Ecto neural progenitor cell (in vitro differentiated cells): ENCODE results near the gene UGCG.
"Not testable (repeated sequence)": the region's sequence is repeated elsewhere in the genome, so short reads cannot be mapped to it uniquely, and the experiment has no call there.

Experiments used
- DNase-seq: peaks from one replicate; pipeline ENCODE4 v3.0.0-alpha.2; 2018; ENCODE audit warnings: low spot score

Gene UGCG

GRCh38 chr9:111955048-111955447 lies 58.4 kb downstream of the UGCG start:
- DNase-seq: no peak

DNA sequence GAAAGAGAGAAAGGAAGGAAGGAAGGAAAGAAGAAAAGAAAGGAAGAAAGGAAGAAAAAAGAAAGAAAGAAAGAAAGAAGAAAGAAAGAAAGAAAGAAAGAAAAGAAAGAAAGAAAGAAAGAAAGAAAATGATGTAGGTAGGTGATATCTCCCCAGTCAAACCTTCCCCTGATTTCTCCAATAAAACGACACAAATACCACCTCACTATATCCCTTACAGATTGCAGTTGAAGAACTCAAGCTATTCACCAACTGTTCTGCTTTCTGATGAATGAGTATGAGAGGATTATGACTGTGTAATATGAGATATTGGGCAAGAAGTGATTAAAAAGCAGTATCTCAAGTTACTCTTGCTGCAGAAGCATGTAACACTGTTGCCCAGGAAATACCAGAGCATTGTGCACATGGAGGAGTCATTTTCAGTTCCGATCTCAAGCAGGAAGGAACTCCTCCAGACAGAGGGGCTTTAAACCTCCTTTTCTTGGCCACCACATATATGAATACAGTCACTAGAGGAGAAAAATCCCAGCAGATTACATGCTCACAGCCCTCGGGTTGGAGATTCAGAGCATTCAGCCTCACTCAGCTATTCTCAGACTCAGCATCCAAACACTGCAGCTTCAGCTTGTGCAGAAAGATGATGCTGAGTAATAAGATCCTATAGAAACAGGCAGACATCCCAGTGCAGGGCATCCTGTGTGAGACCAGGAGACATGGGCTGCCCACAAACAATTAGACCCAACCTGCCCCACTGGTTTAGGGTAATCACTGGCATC lies 61.4 kb downstream of the UGCG start:
- no peak for DNase-seq

GRCh38 chr9:111959468-111960359 lies 63.1 kb downstream of the UGCG start:
- DNase-seq: no peak

DNA sequence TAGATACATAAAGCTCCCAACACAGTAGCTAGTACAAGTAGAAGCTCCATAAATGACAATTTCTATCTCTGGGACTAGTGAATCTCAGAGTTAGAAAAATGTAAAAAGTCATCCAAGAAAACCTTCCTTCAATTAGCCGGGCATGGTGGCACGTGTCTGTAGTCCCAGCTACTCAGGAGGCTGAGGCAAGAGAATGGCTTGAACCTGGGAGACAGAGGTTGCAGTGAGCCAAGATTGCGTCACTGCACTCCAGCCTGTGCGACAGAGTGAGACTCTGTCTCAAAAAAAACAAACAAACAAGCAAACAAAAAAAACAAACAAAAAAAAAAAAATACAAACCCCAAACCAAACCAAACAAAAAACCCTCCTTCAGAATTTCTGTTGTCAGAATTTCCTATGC lies 63.9 kb downstream of the UGCG start:
- not testable (repeated sequence) for DNase-seq

DNA sequence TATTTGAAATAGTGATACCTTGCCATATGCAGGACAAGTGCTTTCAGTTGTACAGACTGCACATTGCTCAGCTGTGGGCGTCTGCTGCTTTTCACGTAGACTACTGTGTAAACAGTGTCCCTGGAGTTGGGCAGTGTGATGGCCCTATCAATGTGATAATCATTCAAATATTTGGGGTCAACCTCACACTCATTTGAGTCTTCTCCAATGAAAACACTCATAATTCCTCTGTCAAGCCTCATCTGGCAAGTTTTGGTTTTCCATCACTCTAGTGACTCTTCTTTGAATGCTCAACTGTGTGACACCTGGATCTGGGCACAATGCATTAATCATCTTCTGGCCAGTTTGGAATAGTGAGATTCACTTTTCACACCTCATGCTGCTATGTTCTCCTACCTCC lies 64.4 kb downstream of the UGCG start:
- DNase-seq: no peak

DNA sequence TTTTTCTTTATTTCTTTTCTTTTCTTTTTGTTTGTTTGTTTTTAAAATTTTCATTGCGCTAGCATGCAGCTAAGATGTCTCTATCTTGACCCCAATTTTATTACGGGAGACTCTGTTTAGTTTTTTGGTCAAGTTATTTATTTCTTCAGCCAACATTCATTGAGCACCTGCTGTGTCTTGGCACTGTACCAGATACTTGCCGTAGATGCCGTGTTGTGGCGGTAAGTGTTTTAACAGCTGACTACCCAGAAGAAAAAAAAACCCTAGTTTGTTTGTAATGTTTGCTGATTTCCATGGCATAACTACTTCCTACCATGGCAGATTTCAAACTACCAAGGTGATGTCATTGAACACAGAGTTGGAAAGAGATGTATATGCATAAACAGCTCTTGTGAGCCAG lies 65.0 kb downstream of the UGCG start:
- no peak for DNase-seq

GRCh38 chr9:111962021-111962420 lies 65.4 kb downstream of the UGCG start:
- no peak for DNase-seq

DNA sequence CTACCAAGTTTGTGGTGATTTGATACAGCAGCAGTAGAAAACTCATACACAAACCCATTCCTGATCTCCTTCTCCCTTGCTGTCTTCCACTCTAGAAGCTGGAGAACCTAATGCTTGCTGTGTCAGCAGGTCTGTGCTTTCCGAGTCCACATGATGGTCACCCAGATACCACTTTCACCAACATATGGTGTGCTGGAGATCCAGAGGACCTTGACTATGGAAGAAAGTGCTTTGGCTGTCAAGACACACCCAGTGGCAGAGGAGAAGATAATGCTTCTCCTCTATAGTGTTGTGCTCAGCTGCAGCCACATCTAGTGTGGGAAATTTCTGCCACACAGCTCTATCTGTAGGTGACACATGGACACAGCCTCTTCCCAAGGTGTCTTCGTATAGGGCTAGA lies 67.4 kb downstream of the UGCG start:
- no peak for DNase-seq

- DNase-seq: no peak
Measured at GRCh38 chr9:111965566-111966019, 69.0 kb downstream of the UGCG start.

- DNase-seq: no peak
Measured at GRCh38 chr9:111966124-111966723, 69.6 kb downstream of the UGCG start.

- DNase-seq: no peak
Measured at GRCh38 chr9:111966861-111967291, 70.3 kb downstream of the UGCG start.

- DNase-seq: no peak
Measured at GRCh38 chr9:111967621-111968020, 71.0 kb downstream of the UGCG start.

- DNase-seq: no peak
Measured at GRCh38 chr9:111969061-111969460, 72.4 kb downstream of the UGCG start.

DNA sequence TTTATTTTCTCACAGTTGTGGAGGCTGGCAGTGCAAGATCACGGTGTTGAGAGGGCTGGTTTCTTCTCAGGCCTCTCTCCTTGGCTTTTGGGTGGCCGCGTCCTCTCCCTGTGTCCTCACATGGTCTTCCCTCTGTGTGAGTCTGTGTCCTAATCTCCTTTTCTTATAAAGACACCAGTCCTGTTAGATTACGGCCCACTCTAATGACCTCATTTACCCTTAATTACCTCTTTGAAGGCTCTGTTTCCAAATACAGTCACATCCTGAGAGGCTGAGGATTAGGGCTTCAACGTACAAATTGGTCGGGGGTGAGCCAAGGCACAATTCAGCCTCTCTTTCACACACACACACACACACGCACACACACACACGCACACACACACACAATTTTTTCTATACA lies 73.0 kb downstream of the UGCG start:
- no peak for DNase-seq

GRCh38 chr9:111970827-111971226 lies 74.2 kb downstream of the UGCG start:
- DNase-seq: no peak

DNA sequence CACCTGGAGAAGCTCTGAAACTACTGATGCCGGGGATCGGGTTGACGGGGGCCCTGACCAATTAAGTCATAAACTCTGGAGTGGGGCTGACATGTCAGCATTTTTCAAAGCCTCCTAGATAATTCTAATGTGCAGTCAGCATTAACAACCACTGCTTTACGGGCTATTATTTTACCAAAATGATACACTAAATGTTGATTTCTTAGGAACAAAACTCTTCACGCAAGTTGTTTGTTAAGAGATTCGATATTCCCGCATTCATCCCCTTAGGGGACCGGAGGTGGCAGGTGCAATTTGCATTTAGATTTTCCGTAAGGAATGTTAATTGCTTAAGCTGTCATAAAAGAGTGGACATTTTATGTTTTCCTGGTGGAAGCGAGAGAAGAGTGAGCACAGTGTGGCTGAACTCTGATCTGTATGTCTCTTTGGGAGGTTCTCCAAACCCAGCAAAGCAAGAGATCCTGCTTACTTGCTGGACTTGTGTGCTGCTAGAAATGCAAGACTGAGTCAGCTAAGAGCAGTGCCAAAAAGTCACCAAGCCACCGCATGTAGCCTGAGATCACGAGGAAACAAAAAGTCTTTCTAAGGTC lies 77.6 kb downstream of the UGCG start:
- DNase-seq: no peak

DNA sequence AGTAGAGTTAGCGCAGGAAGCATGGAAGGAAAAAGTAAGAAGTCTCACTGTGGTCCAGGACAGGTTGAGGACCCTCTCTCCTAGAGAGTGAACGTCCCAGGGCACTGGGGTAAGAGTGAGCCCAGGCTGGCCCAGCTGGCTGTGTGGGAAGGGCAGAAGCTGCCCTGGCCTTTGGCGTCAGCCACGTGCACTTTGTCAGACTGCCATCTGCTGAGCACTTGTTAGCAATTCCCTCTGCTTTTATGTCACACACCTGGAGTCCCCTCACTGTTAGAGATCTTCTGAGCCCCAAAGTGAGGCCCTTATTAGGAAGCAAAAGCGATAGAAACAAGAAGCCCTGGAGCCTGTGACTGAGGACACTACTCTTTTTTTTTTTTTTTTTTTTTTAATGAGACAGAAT lies 79.1 kb downstream of the UGCG start:
- no peak for DNase-seq

DNA sequence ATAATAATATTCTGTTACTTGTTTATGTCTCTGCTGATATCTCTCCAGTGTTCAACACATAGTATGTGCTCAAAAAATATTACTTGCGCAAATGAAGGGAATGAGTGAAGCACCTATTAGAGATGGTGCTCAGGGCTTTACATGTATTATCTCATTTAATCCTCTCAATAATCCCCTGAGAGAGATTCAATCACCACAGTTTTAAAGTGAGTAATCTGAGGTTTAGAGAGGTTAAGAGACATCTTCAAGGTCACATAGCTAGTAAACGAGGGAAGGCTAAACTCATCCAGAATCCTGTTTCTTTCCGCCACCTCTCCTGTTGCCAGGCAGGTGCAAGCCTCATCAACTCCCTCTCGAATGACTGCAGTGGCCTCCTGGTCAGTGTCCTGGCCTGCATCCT lies 82.0 kb downstream of the UGCG start:
- no peak for DNase-seq

- DNase-seq: no peak
Measured at GRCh38 chr9:111979561-111979960, 82.9 kb downstream of the UGCG start.

GRCh38 chr9:111980398-111980797 lies 83.8 kb downstream of the UGCG start:
- DNase-seq: no peak

DNA sequence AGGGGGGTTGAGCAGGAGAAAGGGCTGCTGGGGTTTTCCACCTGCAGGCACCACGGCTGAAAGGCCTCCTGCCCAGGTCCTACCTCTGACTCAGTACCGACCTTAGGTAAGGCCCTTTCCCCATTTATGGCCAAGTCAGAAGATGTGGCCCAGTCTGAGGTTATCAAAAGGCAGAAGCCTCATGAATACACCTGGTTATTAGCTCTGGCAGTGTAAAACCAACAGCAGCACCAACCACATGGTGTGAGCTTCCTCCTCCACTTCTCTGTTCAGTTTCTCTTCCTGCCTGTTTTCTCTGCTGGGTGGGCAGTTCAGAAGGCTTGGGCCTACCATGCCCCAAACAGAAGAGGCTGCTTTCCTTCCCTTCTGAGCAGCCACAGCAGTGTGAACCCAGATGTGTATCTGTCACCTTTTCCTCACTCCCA lies 86.9 kb downstream of the UGCG start:
- no peak for DNase-seq

DNA sequence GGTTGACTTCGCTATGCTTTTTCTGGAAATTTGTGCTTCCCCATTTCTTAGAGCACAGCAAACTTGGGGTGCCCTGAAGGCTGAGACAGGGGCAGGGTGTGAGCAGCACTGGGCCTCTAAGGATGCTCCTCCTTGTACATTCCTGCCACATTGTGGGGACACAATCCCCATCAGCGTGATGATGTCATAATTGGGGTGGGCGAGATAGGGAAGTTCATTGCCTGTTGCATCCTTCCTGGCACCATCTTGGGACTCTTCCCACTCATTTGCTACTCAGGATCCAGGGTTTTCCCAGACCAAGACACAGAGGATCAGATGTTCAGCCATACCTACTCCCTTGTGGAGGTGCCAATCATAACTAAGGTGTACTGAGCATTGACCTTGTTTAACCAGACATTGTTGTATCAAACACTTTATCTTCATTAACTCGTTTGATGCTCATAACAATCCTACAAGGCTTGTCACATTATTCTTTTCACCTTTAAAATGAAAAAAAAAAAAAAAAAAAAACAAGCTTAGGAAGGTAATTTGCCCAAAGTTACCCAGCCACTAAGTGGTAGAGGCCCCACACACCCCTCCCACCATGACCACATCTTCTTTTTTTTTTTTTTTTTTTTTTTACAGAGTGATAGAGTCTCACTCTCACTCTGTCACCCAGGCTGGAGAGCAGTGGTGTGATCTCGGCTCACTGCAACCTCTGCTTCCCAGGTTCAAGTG lies 87.6 kb downstream of the UGCG start:
- no peak for DNase-seq
